Body of pancreas (tissue), 4 donors: ENCODE results near the gene CXCL10. TPM values are rescaled to one million over a fixed set of nuclear protein-coding genes. Genes with fewer than 3 reads are reported as not detected.

Experiments
- ATAC-seq: fragments of 150-250 bp; one replicate; pipeline ENCODE4 v1.9.1; 2016
- DNase-seq, 4 donors: peaks; one replicate each; pipeline ENCODE4 v3.0.0-alpha.2; 2019
- H3K27ac ChIP-seq, 4 donors: fragments of 200-600 bp; sonication (generic); 1 replicate in 3 of 4; 2 replicates in 1 of 4; pipeline versions ENCODE4 v1.5.1 to v1.6.1; 2016 to 2019; ENCODE audit warnings: mild to moderate bottlenecking in 1 of 4, mixed read lengths in 1 of 4, moderate library complexity in 1 of 4
- H3K27me3 ChIP-seq, 2 donors: fragments of 200-600 bp; sonication (generic); one replicate each; pipeline ENCODE4 v1.6.0; 2016; ENCODE audit warnings: mild to moderate bottlenecking in 1 of 2
- H3K36me3 ChIP-seq, 2 donors: fragments of 200-600 bp; sonication (generic); replicated peaks in 1 of 2; 2 replicates each; pipeline ENCODE4 v1.5.1; 2016; ENCODE audit warnings: low read depth in 2 of 2; ENCODE audit not compliant: insufficient read depth in 1 of 2
- H3K4me1 ChIP-seq: fragments of 200-600 bp; sonication (generic); one replicate; pipeline ENCODE4 v1.6.0; 2016
- H3K4me3 ChIP-seq, 2 donors: fragments of 200-600 bp; sonication (generic); 1 replicate in 1 of 2; 2 replicates in 1 of 2; pipeline ENCODE4 v1.5.1; 2016 to 2019
- H3K9me3 ChIP-seq, 3 donors: fragments of 200-600 bp; sonication (generic); 1 replicate in 2 of 3; 2 replicates in 1 of 3; pipeline ENCODE4 v1.5.1; 2016
- POLR2A ChIP-seq, 3 donors: fragments of 450-650 bp; IDR thresholded peaks; one replicate each; pipeline ENCODE4 v1.6.1; 2016; ENCODE audit warnings: antibody characterized with exemption in 3 of 3, mild to moderate bottlenecking in 2 of 3
- WGBS, 2 donors: methylation state at CpG; one replicate each; pipeline ENCODE4 v1.1.5; 2017; 5-methylcytosine and 5-hydroxymethylcytosine counted together
- intact Hi-C: fragments of 100-400 bp; cut with DNase I; formaldehyde crosslinking; loops from one replicate; pipeline ENCODE4 v1.15.1; 2023
- total RNA-seq, 2 donors: library from RNA; depleted of rRNA; stranded (reverse); fragments of >200 nt; gene quantifications; one replicate each; pipeline ENCODE4 v1.1.0, GENCODE V29; 2016
- TF ChIP-seq, protein P1 (sequence below), 7 experiments: fragments of 450-650 bp in 4 of 7; fragments of 200-600 bp in 3 of 7; sonication (generic) in 3 of 7; IDR thresholded peaks; one replicate each; pipeline ENCODE4 v1.5.1; 2016 to 2019; ENCODE audit warnings: antibody characterized with exemption in 7 of 7

Gene CXCL10
- total RNA-seq, 2 donors from 2014 or later, result not detected

DNA sequence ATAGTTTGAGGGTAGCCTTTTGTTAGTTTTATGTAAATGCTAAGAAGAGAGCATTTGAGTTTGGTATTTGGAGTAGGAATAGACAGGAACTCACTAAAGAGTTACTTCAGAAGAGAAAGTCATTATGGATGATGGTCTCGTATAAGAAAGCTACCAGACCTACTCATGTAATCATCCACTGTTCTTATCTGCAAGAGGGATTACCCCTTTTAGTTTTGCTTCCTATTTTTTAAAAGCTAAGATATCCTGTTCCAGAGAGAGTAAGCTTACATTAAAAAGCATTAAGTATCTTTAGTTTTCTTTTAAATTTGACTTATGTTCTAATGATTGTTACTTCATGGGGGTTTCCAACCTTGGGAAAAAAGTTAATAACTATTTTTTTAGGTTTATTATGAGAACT is 38.7 kb upstream of the CXCL10 start:
- Histone ChIP-seq H3K4me3 (no peak overlapping the region), H3K27ac (no peak overlapping the region), H3K4me1 (peaks cover 28% of the 10 kb centered on the region), H3K36me3 (no peaks in the 10 kb centered on the region), H3K27me3 (no peaks in the 10 kb centered on the region), H3K9me3 (no peaks in the 10 kb centered on the region)
- ATAC-seq, result no peak
- no peak for DNase-seq
- TF ChIP-seq POLR2A (IDR thresholded peaks at IDR 0.05), result no peak
- TF ChIP-seq, protein P1, sequence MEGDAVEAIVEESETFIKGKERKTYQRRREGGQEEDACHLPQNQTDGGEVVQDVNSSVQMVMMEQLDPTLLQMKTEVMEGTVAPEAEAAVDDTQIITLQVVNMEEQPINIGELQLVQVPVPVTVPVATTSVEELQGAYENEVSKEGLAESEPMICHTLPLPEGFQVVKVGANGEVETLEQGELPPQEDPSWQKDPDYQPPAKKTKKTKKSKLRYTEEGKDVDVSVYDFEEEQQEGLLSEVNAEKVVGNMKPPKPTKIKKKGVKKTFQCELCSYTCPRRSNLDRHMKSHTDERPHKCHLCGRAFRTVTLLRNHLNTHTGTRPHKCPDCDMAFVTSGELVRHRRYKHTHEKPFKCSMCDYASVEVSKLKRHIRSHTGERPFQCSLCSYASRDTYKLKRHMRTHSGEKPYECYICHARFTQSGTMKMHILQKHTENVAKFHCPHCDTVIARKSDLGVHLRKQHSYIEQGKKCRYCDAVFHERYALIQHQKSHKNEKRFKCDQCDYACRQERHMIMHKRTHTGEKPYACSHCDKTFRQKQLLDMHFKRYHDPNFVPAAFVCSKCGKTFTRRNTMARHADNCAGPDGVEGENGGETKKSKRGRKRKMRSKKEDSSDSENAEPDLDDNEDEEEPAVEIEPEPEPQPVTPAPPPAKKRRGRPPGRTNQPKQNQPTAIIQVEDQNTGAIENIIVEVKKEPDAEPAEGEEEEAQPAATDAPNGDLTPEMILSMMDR (IDR thresholded peaks at IDR 0.05), result no peak
- WGBS, 2 donors, result 60 to 70% methylated on average over 1 of the region's 1 CpG
- intact Hi-C loops, result no loop called here

DNA sequence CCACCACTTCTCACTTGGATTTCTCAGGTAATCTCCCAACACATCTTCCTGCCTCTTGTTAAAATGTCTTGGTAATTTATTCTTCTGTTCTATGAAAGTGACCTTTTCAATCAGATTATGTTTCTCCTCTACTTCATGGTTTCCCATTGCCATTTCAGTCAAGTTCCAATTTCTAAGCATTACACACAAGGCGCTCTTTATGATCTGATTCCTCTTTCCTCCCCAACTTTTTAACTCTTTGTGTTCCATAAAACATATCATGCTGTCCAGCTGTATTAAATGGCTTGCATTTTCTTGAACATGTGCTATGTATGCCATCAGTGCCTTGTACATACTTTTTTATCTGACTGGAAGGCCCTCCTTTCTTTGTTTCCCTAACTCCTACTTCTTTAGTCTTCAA is 38.1 kb upstream of the CXCL10 start:
- Histone ChIP-seq H3K4me3 (no peak overlapping the region), H3K36me3 (no peaks in the 10 kb centered on the region), H3K27me3 (no peaks in the 10 kb centered on the region), H3K27ac (no peak overlapping the region), H3K9me3 (no peaks in the 10 kb centered on the region), H3K4me1 (peaks cover 28% of the 10 kb centered on the region)
- no peak for DNase-seq
- WGBS, 2 donors, result 73 to 86% methylated on average over 1 of the region's 1 CpG
- TF ChIP-seq, protein P1 (IDR thresholded peaks at IDR 0.05), result no peak
- intact Hi-C loops, result no loop called here
- no peak for ATAC-seq

DNA sequence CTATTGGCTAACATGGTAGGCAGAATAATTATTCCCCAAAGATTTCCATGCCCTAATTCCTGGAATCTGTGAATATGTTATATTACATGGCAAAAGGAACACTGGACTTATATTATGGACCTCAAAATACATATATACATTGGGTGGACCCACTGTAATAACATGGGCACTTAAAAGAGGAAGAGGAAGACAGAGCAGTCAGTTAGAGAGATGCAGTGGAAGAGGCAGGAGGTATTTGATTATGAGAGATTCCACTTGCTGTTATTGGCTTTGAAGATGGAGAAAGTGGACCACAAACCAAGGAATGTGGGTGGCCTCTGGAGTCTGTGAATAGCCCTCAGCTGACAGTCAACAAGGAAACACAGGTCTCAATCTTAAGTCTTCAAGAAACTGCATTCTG is 37.2 kb upstream of the CXCL10 start:
- no peak for TF ChIP-seq POLR2A (IDR thresholded peaks at IDR 0.05)
- TF ChIP-seq, protein P1 (IDR thresholded peaks at IDR 0.05), result no peak
- ATAC-seq (no peak), DNase-seq (no peak)
- Histone ChIP-seq H3K36me3 (no peaks in the 10 kb centered on the region), H3K4me1 (peaks cover 28% of the 10 kb centered on the region), H3K27ac (peak overlapping the region in 3 of 4 donors; percentile 35 to 42 (median 38)), H3K9me3 (no peaks in the 10 kb centered on the region), H3K27me3 (no peaks in the 10 kb centered on the region), H3K4me3 (no peak overlapping the region)
- intact Hi-C loops, result no loop called here

DNA sequence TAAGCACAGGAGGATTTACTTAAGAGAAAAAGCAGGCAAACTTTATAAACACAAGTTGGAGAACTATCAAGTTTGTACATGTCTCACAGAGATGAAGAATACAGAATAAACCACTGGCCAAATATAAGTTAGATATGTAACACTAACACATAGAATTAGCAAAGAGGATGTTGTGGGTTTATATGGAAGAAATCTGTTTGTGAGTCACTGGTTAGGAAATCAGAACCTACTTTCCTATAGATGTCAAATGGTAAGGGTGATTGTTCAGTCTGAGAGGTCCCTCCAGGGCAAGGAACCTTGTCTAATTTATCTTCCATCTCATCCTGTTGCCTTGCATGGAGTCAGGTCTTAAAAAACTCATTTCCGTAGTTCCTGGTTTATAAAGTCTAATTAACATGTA is 36.5 kb upstream of the CXCL10 start:
- H3K4me3 ChIP-seq, result no peak overlapping the region
- H3K4me1 ChIP-seq, result peaks cover 28% of the 10 kb centered on the region
- H3K27ac ChIP-seq, result peak overlapping the region in 2 of 4 donors; percentile 35 to 42
- DNase-seq (no peak), ATAC-seq (no peak)
- no peaks in the 10 kb centered on the region for H3K36me3 ChIP-seq
- WGBS, 2 donors, result 58 to 66% methylated on average over 1 of the region's 1 CpG
- H3K27me3 ChIP-seq, result no peaks in the 10 kb centered on the region
- no peak for TF ChIP-seq POLR2A (IDR thresholded peaks at IDR 0.05)
- TF ChIP-seq, protein P1 (IDR thresholded peaks at IDR 0.05), result no peak
- H3K9me3 ChIP-seq, result no peaks in the 10 kb centered on the region
- intact Hi-C loops, result no loop called here

GRCh38 chr4:76058888-76059426 is 35.7 kb upstream of the CXCL10 start:
- Histone ChIP-seq H3K9me3 (no peaks in the 10 kb centered on the region), H3K27ac (peak overlapping the region in 1 of 4 donors; percentile 35), H3K4me1 (peaks cover 28% of the 10 kb centered on the region), H3K36me3 (no peaks in the 10 kb centered on the region), H3K27me3 (no peaks in the 10 kb centered on the region), H3K4me3 (no peak overlapping the region)
- ATAC-seq, result no peak
- TF ChIP-seq POLR2A (IDR thresholded peaks at IDR 0.05), result no peak
- TF ChIP-seq, protein P1 (IDR thresholded peaks at IDR 0.05), result no peak
- intact Hi-C loops, result no loop called here
- WGBS, 2 donors, result 28 to 40% methylated on average over 3 of the region's 3 CpGs
- DNase-seq, result peak in 2 of 4 donors; percentile 64
